HG03457 (cell line): ENCODE measurements around the gene FLAD1.

Experiments
- ATAC-seq: cut with Tn5 transposase; IDR thresholded peaks from one replicate; pipeline ENCODE4 v1.9.1; 2021; ENCODE audit warnings: moderate number of reproducible peaks; ENCODE audit not compliant: unreplicated experiment

FLAD1 gene

GRCh38 chr1:155034318-155035208, 51.4 kb downstream of the FLAD1 start:
- ATAC-seq = no peak

GRCh38 chr1:155035936-155036335, 52.8 kb downstream of the FLAD1 start:
- no peak for ATAC-seq

DNA sequence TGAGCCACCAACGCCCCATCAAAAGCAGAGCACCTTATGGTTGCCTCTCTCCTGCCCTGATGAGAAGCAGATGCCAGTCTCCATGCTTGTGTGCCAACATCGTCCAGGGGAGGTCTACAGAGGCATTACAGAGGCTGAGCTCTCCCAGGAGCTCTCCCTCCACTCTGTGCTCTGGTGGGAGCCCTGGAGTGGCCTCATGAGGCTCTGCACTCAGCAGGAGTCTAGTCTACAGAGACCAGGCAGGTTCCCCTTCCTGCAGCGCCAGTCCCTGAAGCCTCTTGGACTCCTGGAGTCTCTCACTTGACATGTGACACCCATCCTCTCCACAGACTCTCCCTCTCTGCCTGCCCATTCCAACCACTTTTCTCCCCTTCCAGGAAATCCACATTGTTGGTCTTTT, 53.9 kb downstream of the FLAD1 start:
- ATAC-seq = no peak

- no peak for ATAC-seq
Measured at GRCh38 chr1:155037851-155038441, 54.8 kb downstream of the FLAD1 start.

GRCh38 chr1:155038602-155039307, 55.6 kb downstream of the FLAD1 start:
- no peak for ATAC-seq

DNA sequence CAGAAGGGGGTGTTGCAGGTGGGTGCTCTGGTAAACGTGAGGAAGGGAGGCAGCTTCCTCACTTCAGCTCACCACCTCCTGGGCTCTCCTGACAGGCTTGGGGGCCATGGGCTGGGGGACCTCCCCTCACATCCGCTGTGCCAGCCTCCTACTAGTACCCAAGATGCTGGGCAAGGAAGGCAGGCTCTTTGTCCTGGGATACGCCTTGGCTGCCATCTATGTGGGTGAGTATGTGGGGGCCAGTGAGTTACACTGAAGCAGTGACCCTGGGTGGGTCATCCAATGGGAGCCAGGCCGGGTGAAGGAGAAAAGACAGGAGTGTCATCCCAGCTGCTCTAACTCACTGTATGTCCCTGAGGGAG, 56.1 kb downstream of the FLAD1 start:
- ATAC-seq = no peak

DNA sequence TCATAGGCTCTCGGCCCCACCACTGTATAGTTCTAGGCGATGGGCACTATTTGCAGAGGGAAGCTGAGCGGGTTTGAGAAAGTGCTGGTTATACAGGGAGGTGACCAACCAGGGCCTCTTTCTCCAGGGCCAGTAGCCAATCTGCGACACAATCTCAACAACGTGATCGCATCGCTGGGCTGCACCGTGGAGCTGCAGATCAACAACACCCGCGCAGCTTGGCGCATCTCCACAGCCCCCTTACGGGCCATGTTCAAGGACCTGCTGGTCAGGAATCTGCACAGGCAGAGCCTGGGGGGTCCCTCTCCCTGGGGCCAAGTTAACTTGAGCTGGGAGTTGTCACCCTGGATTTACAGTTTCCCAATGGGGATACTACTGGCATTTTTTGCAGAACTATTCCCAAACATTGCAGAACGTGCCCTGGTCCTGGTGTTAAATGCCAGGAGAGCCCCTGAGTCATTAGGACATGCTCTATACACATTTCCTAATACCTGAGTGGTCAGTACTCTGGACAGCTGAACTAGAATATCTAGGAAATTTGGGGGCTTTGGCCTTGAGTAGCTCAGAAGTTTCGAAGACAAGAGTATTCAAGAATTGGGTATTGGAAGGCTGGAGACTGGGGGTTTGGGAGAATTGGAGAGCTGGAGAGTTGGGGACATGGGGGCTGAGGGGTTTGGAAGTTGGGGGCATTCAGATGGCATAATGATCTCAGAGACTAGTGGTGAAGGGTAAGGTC, 57.4 kb downstream of the FLAD1 start:
- ATAC-seq = no peak
